Kidney epithelial cell (primary cell): ENCODE results near the gene TBC1D22B. TPM values are rescaled to one million over a fixed set of nuclear protein-coding genes. Genes with fewer than 3 reads are reported as not detected.
"Not testable (repeated sequence)": the region's sequence is repeated elsewhere in the genome, so short reads cannot be mapped to it uniquely, and the experiment has no call there.

Source experiments
- DNase-seq: peaks from one replicate; pipeline ENCODE4 v3.0.0-alpha.2; 2010; ENCODE audit warnings: low read depth
- H3K27me3 ChIP-seq: 2 replicates; pipeline ENCODE4 v1.6.0; 2011; ENCODE audit warnings: low read length; ENCODE audit not compliant: control insufficient read depth, insufficient read depth
- H3K36me3 ChIP-seq: 2 replicates; pipeline ENCODE4 v1.5.1; 2011; ENCODE audit warnings: low read length; ENCODE audit not compliant: control insufficient read depth, insufficient read depth
- H3K4me3 ChIP-seq: 2 replicates; pipeline ENCODE4 v1.5.1; 2011; ENCODE audit warnings: low read depth, mild to moderate bottlenecking, control low read depth, low read length
- total RNA-seq: library from RNA; depleted of rRNA; stranded (reverse); fragments of >200 nt; gene quantifications from 2 replicates; pipeline ENCODE4 v1.2.3, GENCODE V29; 2015
- TF ChIP-seq, protein P1 (sequence below): IDR thresholded peaks from 2 replicates; pipeline ENCODE4 v1.5.1; 2011; ENCODE audit warnings: mild to moderate bottlenecking, moderate library complexity, low read length, control low read depth, inconsistent platforms; ENCODE audit not compliant: insufficient read depth, poor library complexity, severe bottlenecking

The TBC1D22B gene
- total RNA-seq, 1 donor from 2014 or later = 12.7 TPM

GRCh38 chr6:37320646-37321045 is 63.1 kb downstream of the TBC1D22B start:
- DNase-seq = no peak
- H3K27me3 ChIP-seq = no peaks in the 10 kb centered on the region
- H3K36me3 ChIP-seq = peaks cover 5% of the 10 kb centered on the region
- no peak overlapping the region for H3K4me3 ChIP-seq
- TF ChIP-seq, protein P1, sequence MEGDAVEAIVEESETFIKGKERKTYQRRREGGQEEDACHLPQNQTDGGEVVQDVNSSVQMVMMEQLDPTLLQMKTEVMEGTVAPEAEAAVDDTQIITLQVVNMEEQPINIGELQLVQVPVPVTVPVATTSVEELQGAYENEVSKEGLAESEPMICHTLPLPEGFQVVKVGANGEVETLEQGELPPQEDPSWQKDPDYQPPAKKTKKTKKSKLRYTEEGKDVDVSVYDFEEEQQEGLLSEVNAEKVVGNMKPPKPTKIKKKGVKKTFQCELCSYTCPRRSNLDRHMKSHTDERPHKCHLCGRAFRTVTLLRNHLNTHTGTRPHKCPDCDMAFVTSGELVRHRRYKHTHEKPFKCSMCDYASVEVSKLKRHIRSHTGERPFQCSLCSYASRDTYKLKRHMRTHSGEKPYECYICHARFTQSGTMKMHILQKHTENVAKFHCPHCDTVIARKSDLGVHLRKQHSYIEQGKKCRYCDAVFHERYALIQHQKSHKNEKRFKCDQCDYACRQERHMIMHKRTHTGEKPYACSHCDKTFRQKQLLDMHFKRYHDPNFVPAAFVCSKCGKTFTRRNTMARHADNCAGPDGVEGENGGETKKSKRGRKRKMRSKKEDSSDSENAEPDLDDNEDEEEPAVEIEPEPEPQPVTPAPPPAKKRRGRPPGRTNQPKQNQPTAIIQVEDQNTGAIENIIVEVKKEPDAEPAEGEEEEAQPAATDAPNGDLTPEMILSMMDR = no peak

GRCh38 chr6:37321101-37321500 is 63.5 kb downstream of the TBC1D22B start:
- DNase-seq = no peak
- H3K27me3 ChIP-seq = no peaks in the 10 kb centered on the region
- TF ChIP-seq, protein P1 = no peak
- H3K4me3 ChIP-seq = no peak overlapping the region
- H3K36me3 ChIP-seq = peaks cover 5% of the 10 kb centered on the region

- no peaks in the 10 kb centered on the region for H3K27me3 ChIP-seq
- H3K4me3 ChIP-seq = no peak overlapping the region
- H3K36me3 ChIP-seq = peaks cover 5% of the 10 kb centered on the region
- no peak for DNase-seq
- TF ChIP-seq, protein P1 = no peak
Measured at GRCh38 chr6:37321516-37322415, 64.2 kb downstream of the TBC1D22B start.

GRCh38 chr6:37323580-37323979 is 66.0 kb downstream of the TBC1D22B start:
- no peak for DNase-seq
- Histone ChIP-seq H3K27me3 (no peaks in the 10 kb centered on the region), H3K36me3 (no peaks in the 10 kb centered on the region), H3K4me3 (no peak overlapping the region)
- TF ChIP-seq, protein P1 = no peak

DNA sequence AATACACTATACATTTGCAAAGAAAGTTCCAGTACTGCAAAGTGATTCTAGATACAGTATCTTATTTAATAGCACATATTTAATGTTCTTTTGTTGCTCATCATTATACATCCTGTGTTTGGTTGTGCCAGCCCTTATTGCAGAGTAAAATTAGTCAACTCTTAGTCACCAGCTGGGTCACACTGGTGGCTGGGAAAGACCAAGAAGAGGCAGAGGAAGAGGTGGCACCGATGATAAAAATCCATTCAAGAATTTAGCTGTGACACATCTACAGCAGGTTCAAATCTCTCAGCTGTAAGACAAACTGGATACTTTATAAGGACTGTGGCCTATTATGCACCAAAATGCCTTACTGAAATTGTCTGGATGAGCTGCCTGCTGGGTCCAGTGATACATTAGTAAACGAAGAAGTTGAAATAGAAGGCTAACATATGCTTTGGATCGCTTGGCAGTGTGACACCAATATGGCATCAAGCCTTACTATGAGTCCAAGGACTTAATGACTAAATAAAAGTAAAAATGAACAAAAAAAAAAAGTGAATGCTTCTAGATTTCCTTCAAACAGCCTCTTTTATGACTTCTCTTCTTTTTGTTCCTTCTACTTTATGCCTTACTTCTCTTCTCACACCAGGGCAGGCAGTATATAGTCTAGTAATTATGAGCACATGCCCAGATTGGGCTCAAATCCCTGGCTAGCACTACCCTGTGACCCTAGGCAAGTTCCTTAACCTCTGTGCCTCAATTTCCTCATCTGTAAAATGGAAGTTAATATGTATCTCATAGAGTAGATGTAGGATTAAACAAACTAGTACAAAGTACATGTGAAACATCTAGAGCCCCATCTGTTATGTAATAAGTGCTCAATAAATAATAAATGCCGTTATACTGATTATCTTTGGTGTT is 66.8 kb downstream of the TBC1D22B start:
- DNase-seq = no peak
- Histone ChIP-seq H3K27me3 (no peaks in the 10 kb centered on the region), H3K4me3 (no peak overlapping the region), H3K36me3 (no peaks in the 10 kb centered on the region)
- TF ChIP-seq, protein P1 = no peak

DNA sequence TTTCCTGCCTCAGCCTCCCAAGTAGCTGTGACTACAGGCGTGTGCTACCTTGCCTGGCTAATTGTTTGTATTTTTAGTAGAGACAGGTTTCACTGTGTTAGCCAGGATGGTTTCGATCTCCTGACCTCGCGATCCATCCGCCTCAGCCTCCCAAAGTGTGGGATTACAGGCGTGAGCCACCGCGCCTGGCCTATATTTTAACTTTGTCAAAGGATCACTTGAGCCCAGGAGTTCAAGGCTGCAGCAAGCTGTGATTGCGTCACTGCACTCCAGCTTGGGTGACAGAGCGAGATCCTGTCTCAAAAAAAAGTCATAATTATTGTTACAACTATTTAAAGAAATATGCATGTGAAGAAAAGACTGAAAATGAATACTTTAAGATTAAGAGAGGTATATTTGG is 72.8 kb downstream of the TBC1D22B start:
- not testable (repeated sequence) for DNase-seq, H3K36me3 ChIP-seq, H3K27me3 ChIP-seq, H3K4me3 ChIP-seq
